Astrocyte (in vitro differentiated cells and primary cell): ENCODE results near the gene SLC9A4. TPM values are rescaled to one million over a fixed set of nuclear protein-coding genes. Genes with fewer than 3 reads are reported as not detected.

Source experiments
- DNase-seq: peaks from one replicate; pipeline ENCODE4 v3.0.0-alpha.2; 2010; ENCODE audit warnings: low read depth
- FAIRE-seq: peaks from 2 replicates; lab custom pipeline; 2011; peaks lifted over from hg19 to GRCh38; lab: Jason Lieb, UNC
- H2AFZ ChIP-seq: 2 replicates; pipeline ENCODE4 v1.6.0; 2012; ENCODE audit warnings: low read depth, low read length, inconsistent platforms
- H3K27ac ChIP-seq: 2 replicates; pipeline ENCODE4 v1.5.1; 2011; ENCODE audit warnings: low read depth, low read length, inconsistent platforms
- H3K27me3 ChIP-seq: 2 replicates; pipeline ENCODE4 v1.6.0; 2011; ENCODE audit warnings: low read length, inconsistent platforms; ENCODE audit not compliant: insufficient read depth
- H3K36me3 ChIP-seq: 2 replicates; pipeline ENCODE4 v1.5.1; 2011; ENCODE audit warnings: low read length, inconsistent platforms; ENCODE audit not compliant: insufficient read depth
- H3K4me1 ChIP-seq: 2 replicates; pipeline ENCODE4 v1.5.1; 2011; ENCODE audit warnings: low read length, inconsistent platforms; ENCODE audit not compliant: insufficient read depth
- H3K4me2 ChIP-seq: 2 replicates; pipeline ENCODE4 v1.6.0; 2012; ENCODE audit warnings: low read length, inconsistent platforms
- H3K4me3 ChIP-seq: 2 replicates; pipeline ENCODE4 v1.5.1; 2011; ENCODE audit warnings: low read depth, mild to moderate bottlenecking, low read length, inconsistent platforms; ENCODE audit not compliant: insufficient read depth
- H3K79me2 ChIP-seq: 2 replicates; pipeline ENCODE4 v1.6.0; 2012; ENCODE audit warnings: mild to moderate bottlenecking, low read length, inconsistent platforms; ENCODE audit not compliant: insufficient read depth
- H3K9ac ChIP-seq: 2 replicates; pipeline ENCODE4 v1.6.0; 2012; ENCODE audit warnings: mild to moderate bottlenecking, low read length, inconsistent platforms
- H3K9me3 ChIP-seq: 2 replicates; pipeline ENCODE4 v1.5.1; 2012; ENCODE audit warnings: low read depth, mild to moderate bottlenecking, low read length, inconsistent platforms; ENCODE audit not compliant: insufficient read depth
- H4K20me1 ChIP-seq: 2 replicates; pipeline ENCODE4 v1.6.0; 2012; ENCODE audit warnings: low read length, inconsistent platforms; ENCODE audit not compliant: insufficient read depth
- H3K27ac Mint-ChIP-seq: one replicate; pipeline ENCODE4 v1.8.0; 2021; ENCODE audit warnings: mild to moderate bottlenecking, mixed read lengths; ENCODE audit not compliant: unreplicated experiment
- H3K27me3 Mint-ChIP-seq: one replicate; pipeline ENCODE4 v1.8.0; 2021; ENCODE audit warnings: low read depth, mixed read lengths; ENCODE audit not compliant: unreplicated experiment
- H3K36me3 Mint-ChIP-seq: one replicate; pipeline ENCODE4 v1.8.0; 2021; ENCODE audit warnings: low read depth, mixed read lengths; ENCODE audit not compliant: unreplicated experiment
- H3K4me1 Mint-ChIP-seq: one replicate; pipeline ENCODE4 v1.8.0; 2021; ENCODE audit warnings: low read depth, mixed read lengths; ENCODE audit not compliant: unreplicated experiment
- H3K4me3 Mint-ChIP-seq: one replicate; pipeline ENCODE4 v1.8.0; 2021; ENCODE audit warnings: mild to moderate bottlenecking, moderate library complexity, mixed read lengths; ENCODE audit not compliant: unreplicated experiment
- H3K9me3 Mint-ChIP-seq: one replicate; pipeline ENCODE4 v1.8.0; 2021; ENCODE audit warnings: mild to moderate bottlenecking, mixed read lengths; ENCODE audit not compliant: unreplicated experiment
- EZH2 ChIP-seq: IDR thresholded peaks from 2 replicates; pipeline ENCODE4 v1.6.1; 2012; ENCODE audit warnings: mild to moderate bottlenecking, low read length, inconsistent platforms; ENCODE audit not compliant: insufficient read depth
- total RNA-seq: library from RNA; stranded (reverse); gene quantifications from 2 replicates; pipeline ENCODE4 v1.2.1, GENCODE V29; 2021
- TF ChIP-seq, protein P1 (sequence below): IDR thresholded peaks from 2 replicates; pipeline ENCODE4 v1.5.1; 2011; ENCODE audit warnings: low read depth, mild to moderate bottlenecking, inconsistent platforms, low read length, moderate library complexity; ENCODE audit not compliant: insufficient read depth

Gene SLC9A4
- total RNA-seq, 1 donor from 2014 or later: 0.09 TPM

DNA sequence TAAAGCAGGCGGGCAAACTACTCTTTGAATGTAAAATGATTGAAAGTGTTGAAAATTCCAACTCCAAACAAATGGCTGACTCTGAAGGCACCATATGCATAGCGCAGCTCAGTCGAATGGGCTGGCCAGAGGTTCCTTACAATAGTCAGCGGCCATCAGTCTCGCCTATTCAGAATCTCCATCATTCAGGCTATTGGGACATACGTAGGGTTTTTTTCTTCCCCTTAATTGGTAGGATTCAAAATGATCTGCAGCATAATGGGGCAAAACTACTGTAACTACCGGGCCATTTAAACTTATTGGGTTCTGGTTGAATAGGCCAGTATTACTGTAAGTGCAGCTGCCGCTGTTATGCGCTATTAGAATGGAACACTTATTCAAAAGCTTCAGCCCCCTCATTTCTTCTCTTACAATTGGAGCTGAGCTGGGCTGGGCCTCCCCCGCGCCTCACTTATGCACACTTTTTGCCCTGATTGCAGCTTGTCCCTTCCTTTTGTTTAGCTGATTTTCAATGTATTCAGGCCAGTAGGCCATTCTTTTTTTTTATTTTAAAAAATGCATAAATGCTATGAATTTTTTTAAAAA lies 40.4 kb downstream of the SLC9A4 start:
- H3K4me1 Mint-ChIP-seq: peaks cover 27% of the 10 kb centered on the region
- Histone ChIP-seq H2AFZ (peak overlapping the region; percentile 35), H3K27me3 (no peaks in the 10 kb centered on the region), H3K4me1 (peaks cover 17% of the 10 kb centered on the region), H3K27ac (peak overlapping the region; percentile 50), H3K4me3 (no peak overlapping the region), H3K9me3 (no peaks in the 10 kb centered on the region), H4K20me1 (no peaks in the 10 kb centered on the region), H3K9ac (peak overlapping the region; percentile 47), H3K79me2 (no peaks in the 10 kb centered on the region), H3K4me2 (peak overlapping the region; percentile 74), H3K36me3 (no peaks in the 10 kb centered on the region)
- peak overlapping the region; percentile 22 for H3K27ac Mint-ChIP-seq
- H3K27me3 Mint-ChIP-seq: peaks cover 2% of the 10 kb centered on the region
- peaks cover 3% of the 10 kb centered on the region for H3K9me3 Mint-ChIP-seq
- no peaks in the 10 kb centered on the region for H3K36me3 Mint-ChIP-seq
- DNase-seq (no peak), FAIRE-seq (no peak)
- TF ChIP-seq EZH2: no peak
- TF ChIP-seq, protein P1, sequence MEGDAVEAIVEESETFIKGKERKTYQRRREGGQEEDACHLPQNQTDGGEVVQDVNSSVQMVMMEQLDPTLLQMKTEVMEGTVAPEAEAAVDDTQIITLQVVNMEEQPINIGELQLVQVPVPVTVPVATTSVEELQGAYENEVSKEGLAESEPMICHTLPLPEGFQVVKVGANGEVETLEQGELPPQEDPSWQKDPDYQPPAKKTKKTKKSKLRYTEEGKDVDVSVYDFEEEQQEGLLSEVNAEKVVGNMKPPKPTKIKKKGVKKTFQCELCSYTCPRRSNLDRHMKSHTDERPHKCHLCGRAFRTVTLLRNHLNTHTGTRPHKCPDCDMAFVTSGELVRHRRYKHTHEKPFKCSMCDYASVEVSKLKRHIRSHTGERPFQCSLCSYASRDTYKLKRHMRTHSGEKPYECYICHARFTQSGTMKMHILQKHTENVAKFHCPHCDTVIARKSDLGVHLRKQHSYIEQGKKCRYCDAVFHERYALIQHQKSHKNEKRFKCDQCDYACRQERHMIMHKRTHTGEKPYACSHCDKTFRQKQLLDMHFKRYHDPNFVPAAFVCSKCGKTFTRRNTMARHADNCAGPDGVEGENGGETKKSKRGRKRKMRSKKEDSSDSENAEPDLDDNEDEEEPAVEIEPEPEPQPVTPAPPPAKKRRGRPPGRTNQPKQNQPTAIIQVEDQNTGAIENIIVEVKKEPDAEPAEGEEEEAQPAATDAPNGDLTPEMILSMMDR: no peak
- peak overlapping the region; percentile 65 for H3K4me3 Mint-ChIP-seq

DNA sequence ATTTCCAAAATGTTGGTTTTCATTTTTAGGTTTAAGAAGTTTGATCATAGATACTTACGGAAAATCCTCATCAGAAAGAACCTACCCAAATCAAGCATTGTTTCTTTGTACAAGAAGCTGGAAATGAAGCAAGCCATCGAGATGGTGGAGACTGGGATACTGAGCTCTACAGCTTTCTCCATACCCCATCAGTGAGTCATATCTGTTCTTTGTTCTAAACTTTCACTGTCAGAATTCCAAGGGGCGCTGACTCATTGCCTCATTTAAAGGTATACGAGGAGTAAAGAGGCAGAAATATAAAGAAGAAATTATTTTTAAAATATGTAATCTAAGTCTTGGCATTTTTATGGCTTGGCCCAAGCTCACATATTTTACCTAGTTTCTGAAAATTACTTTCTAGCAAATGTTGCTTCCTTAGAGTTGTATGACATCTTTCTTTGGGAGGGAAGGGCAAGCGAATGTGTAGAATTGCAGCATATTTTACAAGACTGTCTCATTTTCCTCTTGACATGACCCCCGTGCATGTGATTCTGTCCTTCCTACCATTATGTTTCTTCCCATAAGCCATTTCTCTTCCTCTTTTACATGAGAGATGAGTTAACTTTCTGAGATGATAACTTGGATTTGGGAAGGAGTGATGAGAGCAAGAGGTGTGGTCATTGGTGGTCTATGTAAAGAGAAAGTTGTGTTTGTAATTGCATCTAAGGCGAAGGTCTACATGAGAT lies 41.2 kb downstream of the SLC9A4 start:
- Histone ChIP-seq H3K9ac (peak overlapping the region; percentile 47), H2AFZ (peak overlapping the region; percentile 53), H3K9me3 (no peaks in the 10 kb centered on the region), H3K4me2 (peak overlapping the region; percentile 74), H3K36me3 (no peaks in the 10 kb centered on the region), H3K79me2 (no peaks in the 10 kb centered on the region), H3K27me3 (no peaks in the 10 kb centered on the region), H3K27ac (peak overlapping the region; percentile 50), H3K4me3 (peak overlapping the region; percentile 22), H3K4me1 (peaks cover 17% of the 10 kb centered on the region), H4K20me1 (no peaks in the 10 kb centered on the region)
- Mint-ChIP-seq H3K4me1 (peaks cover 27% of the 10 kb centered on the region), H3K4me3 (peak overlapping the region; percentile 65), H3K27ac (peak overlapping the region; percentile 22), H3K27me3 (peaks cover 5% of the 10 kb centered on the region), H3K36me3 (no peaks in the 10 kb centered on the region), H3K9me3 (peaks cover 3% of the 10 kb centered on the region)
- DNase-seq (peak; percentile 91), FAIRE-seq (peak; percentile 89)
- no peak for TF ChIP-seq EZH2

DNA sequence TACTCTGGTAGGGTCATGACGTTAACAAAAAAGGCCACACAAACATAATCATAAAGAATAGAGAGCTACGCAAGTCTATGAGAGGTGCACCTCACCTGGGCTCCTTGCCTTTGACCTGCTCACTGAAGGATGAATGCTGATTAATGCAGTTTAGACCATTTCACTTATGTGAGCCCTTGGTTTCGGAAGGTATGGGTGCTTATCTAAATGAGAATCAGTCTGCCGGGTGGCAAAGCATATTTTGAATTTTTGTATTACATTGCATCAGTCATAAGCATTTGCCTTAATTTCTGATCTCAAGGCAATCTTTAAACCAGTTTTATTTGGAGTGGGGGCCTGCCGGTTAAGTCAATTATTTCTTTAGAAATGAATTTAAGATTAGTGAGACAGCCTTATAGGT lies 42.8 kb downstream of the SLC9A4 start:
- Histone ChIP-seq H3K27ac (no peak overlapping the region), H3K4me1 (peaks cover 17% of the 10 kb centered on the region), H3K4me3 (no peak overlapping the region), H2AFZ (no peak overlapping the region), H3K9me3 (no peaks in the 10 kb centered on the region), H3K9ac (no peak overlapping the region), H4K20me1 (no peaks in the 10 kb centered on the region), H3K79me2 (no peaks in the 10 kb centered on the region), H3K27me3 (no peaks in the 10 kb centered on the region), H3K36me3 (no peaks in the 10 kb centered on the region), H3K4me2 (no peak overlapping the region)
- FAIRE-seq: no peak
- H3K4me3 Mint-ChIP-seq: no peak overlapping the region
- no peaks in the 10 kb centered on the region for H3K36me3 Mint-ChIP-seq
- no peak overlapping the region for H3K27ac Mint-ChIP-seq
- TF ChIP-seq EZH2: no peak
- TF ChIP-seq, protein P1: no peak
- no peaks in the 10 kb centered on the region for H3K9me3 Mint-ChIP-seq
- H3K4me1 Mint-ChIP-seq: peaks cover 29% of the 10 kb centered on the region
- DNase-seq: no peak
- peaks cover 5% of the 10 kb centered on the region for H3K27me3 Mint-ChIP-seq
